HepG2 (cell line): ENCODE results near the gene CLMP. TPM values are rescaled to one million over a fixed set of nuclear protein-coding genes. Genes with fewer than 3 reads are reported as not detected.

ENCODE experiments used
- ATAC-seq: fragments of 200-7000 bp; cut with Tn5 transposase; 3 replicates; pipeline ENCODE4 v1.9.1; 2020; ENCODE audit warnings: mild to moderate bottlenecking, moderate library complexity
- BruUV-seq: library from RNA; stranded (reverse); fragments of 400-500 nt; replicated peaks from 2 replicates; lab custom pipeline; 2021; lab: Mats Ljungman, UMichigan
- CTCF ChIA-PET: fragments of 300-600 bp; formaldehyde crosslinking; extraction: SDS; loops from one replicate; lab custom pipeline; 2021; ENCODE audit warnings: low total read pairs, inconsistent platforms, low intra/inter-chr PET ratio; lab: Yijun Ruan, JAX
- POLR2A ChIA-PET: fragments of 350-600 bp; sonication (Branson Sonifier 250); formaldehyde crosslinking; loops from one replicate; lab custom pipeline; 2020; ENCODE audit warnings: antibody characterized with exemption, inconsistent platforms; lab: Yijun Ruan, JAX
- DNase-seq: peaks from one replicate; pipeline ENCODE4 v3.0.0-alpha.2; 2015; ENCODE audit warnings: low spot score
- FAIRE-seq: peaks from 3 replicates; lab custom pipeline; 2011; peaks lifted over from hg19 to GRCh38; lab: Jason Lieb, UNC
- H2AFZ ChIP-seq: one replicate; pipeline ENCODE4 v1.6.1; 2011; ENCODE audit warnings: low read length, inconsistent platforms
- H3K27ac ChIP-seq: fragments of 300-600 bp; 3 replicates; pipeline ENCODE4 v1.8.0; 2011; ENCODE audit warnings: mixed run types, mild to moderate bottlenecking, mixed read lengths, low read length, inconsistent platforms; ENCODE audit not compliant: insufficient read depth; ENCODE audit errors: extremely low read length
- H3K27me3 ChIP-seq, 2 experiments: fragments of 200-600 bp in 1 of 2; 2 replicates in 1 of 2; 3 replicates in 1 of 2; pipeline versions ENCODE4 v1.6.0 to v1.8.0; 2011; ENCODE audit warnings: low read length in 2 of 2, mild to moderate bottlenecking in 2 of 2, moderate library complexity in 2 of 2, inconsistent platforms in 1 of 2; ENCODE audit not compliant: insufficient read depth in 2 of 2, control insufficient read depth in 1 of 2
- H3K36me3 ChIP-seq, 2 experiments: fragments of 200-600 bp in 1 of 2; replicated peaks in 1 of 2; 2 replicates in 1 of 2; 3 replicates in 1 of 2; pipeline versions ENCODE4 v1.5.1 to v1.8.0; 2011; ENCODE audit warnings: low read length in 2 of 2, inconsistent platforms in 1 of 2; ENCODE audit not compliant: insufficient read depth in 2 of 2, control insufficient read depth in 1 of 2
- H3K4me1 ChIP-seq: 2 replicates; pipeline ENCODE4 v1.5.1; 2012; ENCODE audit warnings: low read length, inconsistent platforms; ENCODE audit not compliant: insufficient read depth
- H3K4me2 ChIP-seq: 2 replicates; pipeline ENCODE4 v1.6.0; 2011; ENCODE audit warnings: low read depth, low read length, inconsistent platforms
- H3K4me3 ChIP-seq, 3 experiments: fragments of 200-600 bp in 1 of 3; sonication (generic), shearing (Covaris generic) in 1 of 3; replicated peaks in 1 of 3; 2 replicates each; pipeline ENCODE4 v1.5.1; 2011 to 2016; ENCODE audit warnings: low read length in 3 of 3, inconsistent platforms in 2 of 3, low read depth in 2 of 3, mild to moderate bottlenecking in 2 of 3, control low read depth in 1 of 3, mixed read lengths in 1 of 3; ENCODE audit not compliant: insufficient read depth in 1 of 3
- H3K79me2 ChIP-seq: one replicate; pipeline ENCODE4 v1.6.1; 2011; ENCODE audit warnings: low read length, inconsistent platforms; ENCODE audit not compliant: insufficient read depth
- H3K9ac ChIP-seq: 2 replicates; pipeline ENCODE4 v1.6.0; 2011; ENCODE audit warnings: mild to moderate bottlenecking, low read depth, low read length, inconsistent platforms; ENCODE audit not compliant: insufficient read depth
- H3K9me3 ChIP-seq: 2 replicates; pipeline ENCODE4 v1.5.1; 2012; ENCODE audit warnings: mild to moderate bottlenecking, low read length
- H4K20me1 ChIP-seq: 2 replicates; pipeline ENCODE4 v1.6.0; 2011; ENCODE audit warnings: inconsistent platforms, mild to moderate bottlenecking, low read length, moderate library complexity; ENCODE audit not compliant: insufficient read depth
- BORCS8-MEF2B ChIP-seq: sonication (generic); formaldehyde crosslinking; IDR thresholded peaks from 2 replicates; pipeline ENCODE4 v1.8.0; 2022; ENCODE audit warnings: mild to moderate bottlenecking, missing genetic modification reagents
- HDAC6 ChIP-seq: fragments of 200-600 bp; sonication (generic); IDR thresholded peaks from 2 replicates; pipeline ENCODE4 v1.7.0; 2017; ENCODE audit warnings: mild to moderate bottlenecking, antibody characterized with exemption, low read length, low read depth
- HMGA1 ChIP-seq: sonication (generic); formaldehyde crosslinking; conservative IDR thresholded peaks from 2 replicates; pipeline ENCODE4 v1.4.0; 2020; ENCODE audit warnings: missing genetic modification reagents
- KLF6 ChIP-seq: IDR thresholded peaks from 2 replicates; pipeline ENCODE4 v1.8.0; 2016; ENCODE audit warnings: missing biosample characterization, missing genetic modification reagents
- MEIS1 ChIP-seq: sonication (generic); formaldehyde crosslinking; IDR thresholded peaks from 2 replicates; pipeline ENCODE4 v1.9.0; 2021; ENCODE audit warnings: mild to moderate bottlenecking, missing genetic modification reagents, moderate library complexity, borderline replicate concordance
- SIN3B ChIP-seq: fragments of 150-350 bp; IDR thresholded peaks from 2 replicates; pipeline ENCODE4 v1.6.1; 2014; ENCODE audit warnings: low read length
- SMARCC2 ChIP-seq: fragments of 450-650 bp; IDR thresholded peaks from 2 replicates; pipeline ENCODE4 v1.6.1; 2017; ENCODE audit warnings: antibody characterized with exemption, mild to moderate bottlenecking
- TBL1XR1 ChIP-seq: fragments of 150-350 bp; IDR thresholded peaks from 2 replicates; pipeline ENCODE4 v1.6.1; 2014; ENCODE audit warnings: borderline replicate concordance, low read length; ENCODE audit not compliant: partially characterized antibody
- TCF7 ChIP-seq: sonication (generic); IDR thresholded peaks from 2 replicates; pipeline ENCODE4 v1.6.1; 2016; ENCODE audit warnings: antibody characterized with exemption, low read depth
- ZNF337 ChIP-seq: sonication (generic); formaldehyde crosslinking; IDR thresholded peaks from 2 replicates; pipeline ENCODE4 v1.5.1; 2020; ENCODE audit warnings: missing genetic modification reagents, low read depth, mild to moderate bottlenecking, borderline replicate concordance
- ZZZ3 ChIP-seq: sonication (generic); formaldehyde crosslinking; IDR thresholded peaks from 2 replicates; pipeline ENCODE4 v1.4.0; 2020; ENCODE audit warnings: missing genetic modification reagents, mild to moderate bottlenecking, borderline replicate concordance
- WGBS: methylation state at CpG from one replicate; pipeline ENCODE4 v1.1.6; 2017; ENCODE audit warnings: low lambda C conversion rate; 5-methylcytosine and 5-hydroxymethylcytosine counted together
- in situ Hi-C: cut with HindIII; loops from 2 replicates; pipeline ENCODE4 v1.10.0; 2017; ENCODE audit warnings: low pct_unique_long_range_greater_than_20kb; ENCODE audit not compliant: extremely low pct_ligation_motif_present
- intact Hi-C: fragments of 100-400 bp; cut with micrococcal nuclease; formaldehyde crosslinking; loops from one replicate; pipeline ENCODE4 v1.10.0; 2022; ENCODE audit not compliant: unreplicated experiment
- polyA plus RNA-seq, 8 experiments: library from polyadenylated mRNA; depleted of rRNA in 3 of 8; stranded (reverse) in 7 of 8; unstranded in 1 of 8; fragments of >200 nt; fragmentation: Illumina TruSeq in 4 of 8; extraction: Trizol in 4 of 8; gene quantifications; 2 replicates each; pipeline versions ENCODE4 v1.2.1 to v1.2.3, GENCODE V29; 2011 to 2016; ENCODE audit warnings: low read depth in 4 of 8, missing spikeins in 1 of 8, mixed read lengths in 1 of 8; ENCODE audit not compliant: insufficient read depth in 1 of 8
- total RNA-seq, 5 experiments: library from RNA; depleted of rRNA; stranded (reverse); fragments of >200 nt; fragmentation: Illumina TruSeq; extraction: Trizol; gene quantifications; 2 replicates each; pipeline ENCODE4 v1.2.3, GENCODE V29; 2016; ENCODE audit warnings: low read depth in 1 of 5
- TF ChIP-seq, protein P1 (sequence below): sonication (generic); formaldehyde crosslinking; IDR thresholded peaks from 2 replicates; pipeline ENCODE4 v1.4.0; 2020; ENCODE audit warnings: missing genetic modification reagents, mild to moderate bottlenecking, borderline replicate concordance
- TF ChIP-seq, protein P2 (sequence below): sonication (generic); formaldehyde crosslinking; IDR thresholded peaks from 2 replicates; pipeline ENCODE4 v1.8.1; 2023; ENCODE audit warnings: missing genetic modification reagents, inconsistent platforms, borderline replicate concordance
- TF ChIP-seq, protein P3 (sequence below): sonication (generic); formaldehyde crosslinking; IDR thresholded peaks from 2 replicates; pipeline ENCODE4 v1.4.0; 2020; ENCODE audit warnings: missing genetic modification reagents, mild to moderate bottlenecking, borderline replicate concordance
- TF ChIP-seq, protein P4 (sequence below): sonication (generic); formaldehyde crosslinking; IDR thresholded peaks from 2 replicates; pipeline ENCODE4 v1.4.0; 2020; ENCODE audit warnings: missing genetic modification reagents, borderline replicate concordance

CLMP gene
- total and polyA plus RNA-seq, 2 of the 13 experiments (the other 11 are each of a cell fraction or from before 2014, with no cell fraction given): not detected

DNA sequence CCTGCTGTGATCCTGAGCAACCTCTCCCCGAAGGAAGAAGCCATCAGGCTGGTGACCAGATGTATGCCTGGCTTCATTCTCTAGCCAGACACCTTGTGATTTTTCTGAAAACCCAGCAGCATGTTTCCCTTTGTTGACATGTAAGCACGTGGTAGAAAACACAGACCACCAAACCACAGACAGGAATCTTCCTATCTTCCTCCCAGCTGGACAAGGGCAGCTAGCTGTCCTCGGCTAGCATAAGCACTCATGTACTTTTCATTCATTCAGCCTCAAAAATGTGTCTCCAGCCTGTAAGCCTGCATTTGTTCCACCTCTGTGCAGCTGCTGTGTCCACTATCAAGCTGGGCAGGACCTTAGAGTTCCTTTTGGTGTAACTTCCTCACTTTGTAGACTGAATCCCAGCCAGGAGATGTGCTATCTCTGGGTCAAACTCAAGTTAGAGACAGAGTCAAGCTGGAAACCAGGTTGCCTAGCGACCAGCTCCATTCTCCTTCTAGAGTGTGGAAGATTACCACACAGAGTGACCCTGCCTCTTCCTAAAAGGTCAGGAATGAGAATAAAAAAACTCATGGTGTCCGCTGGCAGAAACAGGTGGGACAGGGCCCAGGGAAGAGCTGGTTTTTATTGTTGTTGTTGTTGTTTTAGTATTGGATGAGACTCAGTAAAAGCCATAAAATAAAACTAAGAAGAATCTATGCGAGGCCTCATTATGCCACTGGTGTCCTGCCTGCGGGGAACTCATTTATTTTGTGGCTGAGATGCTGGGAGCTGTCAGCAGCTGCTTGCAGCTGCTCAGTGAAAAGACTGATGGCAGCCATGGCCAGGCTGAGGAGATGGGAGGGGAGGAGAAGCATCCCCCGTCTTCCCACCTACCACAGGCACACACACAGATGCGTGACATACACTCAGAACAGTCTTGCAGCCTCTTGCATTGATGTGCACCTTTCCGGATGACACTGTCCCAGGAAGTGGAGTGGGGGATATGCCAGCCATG lies 7.4 kb upstream of the CLMP start:
- BruUV-seq: no TSS peak
- intact Hi-C loops (no loop called here), in situ Hi-C loops (no loop called here)
- Histone ChIP-seq H2AFZ (no peak overlapping the region), H3K79me2 (no peaks in the 10 kb centered on the region), H3K27ac (no peak overlapping the region), H3K36me3 (no peaks in the 10 kb centered on the region), H3K27me3 (peaks cover 2 to 52% of the 10 kb centered on the region in 2 experiments; a peak in 3 of 5 replicates), H3K4me2 (no peak overlapping the region), H3K9ac (no peak overlapping the region), H4K20me1 (no peaks in the 10 kb centered on the region), H3K9me3 (no peaks in the 10 kb centered on the region), H3K4me3 (no peak overlapping the region), H3K4me1 (no peaks in the 10 kb centered on the region)
- FAIRE-seq (no peak), ATAC-seq (no peak), DNase-seq (no peak)
- 5% methylated on average over 7 of the region's 10 CpGs for WGBS
- POLR2A ChIA-PET: no interaction called here
- CTCF ChIA-PET: no interaction called here
- TF ChIP-seq, protein P1, sequence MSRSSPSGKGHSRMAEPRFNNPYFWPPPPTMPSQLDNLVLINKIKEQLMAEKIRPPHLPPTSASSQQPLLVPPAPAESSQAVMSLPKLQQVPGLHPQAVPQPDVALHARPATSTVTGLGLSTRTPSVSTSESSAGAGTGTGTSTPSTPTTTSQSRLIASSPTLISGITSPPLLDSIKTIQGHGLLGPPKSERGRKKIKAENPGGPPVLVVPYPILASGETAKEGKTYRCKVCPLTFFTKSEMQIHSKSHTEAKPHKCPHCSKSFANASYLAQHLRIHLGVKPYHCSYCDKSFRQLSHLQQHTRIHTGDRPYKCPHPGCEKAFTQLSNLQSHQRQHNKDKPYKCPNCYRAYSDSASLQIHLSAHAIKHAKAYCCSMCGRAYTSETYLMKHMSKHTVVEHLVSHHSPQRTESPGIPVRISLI (CRISPR knock-in tag): no peak
- TF ChIP-seq HMGA1 (CRISPR knock-in tag) (no peak), ZZZ3 (CRISPR knock-in tag) (no peak), MEIS1 (CRISPR knock-in tag) (no peak), SIN3B (no peak), BORCS8-MEF2B (CRISPR knock-in tag) (no peak), TCF7 (no peak), TBL1XR1 (no peak), SMARCC2 (no peak), KLF6 (CRISPR knock-in tag) (no peak), HDAC6 (no peak), ZNF337 (CRISPR knock-in tag) (no peak)
- TF ChIP-seq, protein P2, sequence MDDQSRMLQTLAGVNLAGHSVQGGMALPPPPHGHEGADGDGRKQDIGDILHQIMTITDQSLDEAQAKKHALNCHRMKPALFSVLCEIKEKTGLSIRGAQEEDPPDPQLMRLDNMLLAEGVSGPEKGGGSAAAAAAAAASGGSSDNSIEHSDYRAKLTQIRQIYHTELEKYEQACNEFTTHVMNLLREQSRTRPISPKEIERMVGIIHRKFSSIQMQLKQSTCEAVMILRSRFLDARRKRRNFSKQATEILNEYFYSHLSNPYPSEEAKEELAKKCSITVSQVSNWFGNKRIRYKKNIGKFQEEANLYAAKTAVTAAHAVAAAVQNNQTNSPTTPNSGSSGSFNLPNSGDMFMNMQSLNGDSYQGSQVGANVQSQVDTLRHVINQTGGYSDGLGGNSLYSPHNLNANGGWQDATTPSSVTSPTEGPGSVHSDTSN: no peak
- TF ChIP-seq, protein P3, sequence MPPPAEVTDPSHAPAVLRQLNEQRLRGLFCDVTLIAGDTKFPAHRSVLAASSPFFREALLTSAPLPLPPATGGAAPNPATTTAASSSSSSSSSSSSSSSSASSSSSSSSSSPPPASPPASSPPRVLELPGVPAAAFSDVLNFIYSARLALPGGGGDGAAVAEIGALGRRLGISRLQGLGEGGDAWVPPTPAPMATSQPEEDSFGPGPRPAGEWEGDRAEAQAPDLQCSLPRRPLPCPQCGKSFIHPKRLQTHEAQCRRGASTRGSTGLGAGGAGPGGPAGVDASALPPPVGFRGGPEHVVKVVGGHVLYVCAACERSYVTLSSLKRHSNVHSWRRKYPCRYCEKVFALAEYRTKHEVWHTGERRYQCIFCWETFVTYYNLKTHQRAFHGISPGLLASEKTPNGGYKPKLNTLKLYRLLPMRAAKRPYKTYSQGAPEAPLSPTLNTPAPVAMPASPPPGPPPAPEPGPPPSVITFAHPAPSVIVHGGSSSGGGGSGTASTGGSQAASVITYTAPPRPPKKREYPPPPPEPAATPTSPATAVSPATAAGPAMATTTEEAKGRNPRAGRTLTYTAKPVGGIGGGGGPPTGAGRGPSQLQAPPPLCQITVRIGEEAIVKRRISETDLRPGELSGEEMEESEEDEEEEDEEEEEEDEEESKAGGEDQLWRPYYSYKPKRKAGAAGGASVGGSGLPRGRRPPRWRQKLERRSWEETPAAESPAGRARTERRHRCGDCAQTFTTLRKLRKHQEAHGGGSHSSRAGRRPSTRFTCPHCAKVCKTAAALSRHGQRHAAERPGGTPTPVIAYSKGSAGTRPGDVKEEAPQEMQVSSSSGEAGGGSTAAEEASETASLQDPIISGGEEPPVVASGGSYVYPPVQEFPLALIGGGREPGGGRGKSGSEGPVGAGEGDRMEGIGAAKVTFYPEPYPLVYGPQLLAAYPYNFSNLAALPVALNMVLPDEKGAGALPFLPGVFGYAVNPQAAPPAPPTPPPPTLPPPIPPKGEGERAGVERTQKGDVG (CRISPR knock-in tag): no peak
- TF ChIP-seq, protein P4, sequence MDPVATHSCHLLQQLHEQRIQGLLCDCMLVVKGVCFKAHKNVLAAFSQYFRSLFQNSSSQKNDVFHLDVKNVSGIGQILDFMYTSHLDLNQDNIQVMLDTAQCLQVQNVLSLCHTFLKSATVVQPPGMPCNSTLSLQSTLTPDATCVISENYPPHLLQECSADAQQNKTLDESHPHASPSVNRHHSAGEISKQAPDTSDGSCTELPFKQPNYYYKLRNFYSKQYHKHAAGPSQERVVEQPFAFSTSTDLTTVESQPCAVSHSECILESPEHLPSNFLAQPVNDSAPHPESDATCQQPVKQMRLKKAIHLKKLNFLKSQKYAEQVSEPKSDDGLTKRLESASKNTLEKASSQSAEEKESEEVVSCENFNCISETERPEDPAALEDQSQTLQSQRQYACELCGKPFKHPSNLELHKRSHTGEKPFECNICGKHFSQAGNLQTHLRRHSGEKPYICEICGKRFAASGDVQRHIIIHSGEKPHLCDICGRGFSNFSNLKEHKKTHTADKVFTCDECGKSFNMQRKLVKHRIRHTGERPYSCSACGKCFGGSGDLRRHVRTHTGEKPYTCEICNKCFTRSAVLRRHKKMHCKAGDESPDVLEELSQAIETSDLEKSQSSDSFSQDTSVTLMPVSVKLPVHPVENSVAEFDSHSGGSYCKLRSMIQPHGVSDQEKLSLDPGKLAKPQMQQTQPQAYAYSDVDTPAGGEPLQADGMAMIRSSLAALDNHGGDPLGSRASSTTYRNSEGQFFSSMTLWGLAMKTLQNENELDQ (CRISPR knock-in tag): no peak
